SKM-1 treated with dmso at 0.1 percent for 144 hours (cell line): Measurements from ENCODE around the gene DLG1.

Experiments
- DNase-seq: peaks from one replicate; lab custom pipeline; 2025; ENCODE audit not compliant: unreplicated experiment; lab: John Stamatoyannopoulos, UW

DLG1 gene

DNA sequence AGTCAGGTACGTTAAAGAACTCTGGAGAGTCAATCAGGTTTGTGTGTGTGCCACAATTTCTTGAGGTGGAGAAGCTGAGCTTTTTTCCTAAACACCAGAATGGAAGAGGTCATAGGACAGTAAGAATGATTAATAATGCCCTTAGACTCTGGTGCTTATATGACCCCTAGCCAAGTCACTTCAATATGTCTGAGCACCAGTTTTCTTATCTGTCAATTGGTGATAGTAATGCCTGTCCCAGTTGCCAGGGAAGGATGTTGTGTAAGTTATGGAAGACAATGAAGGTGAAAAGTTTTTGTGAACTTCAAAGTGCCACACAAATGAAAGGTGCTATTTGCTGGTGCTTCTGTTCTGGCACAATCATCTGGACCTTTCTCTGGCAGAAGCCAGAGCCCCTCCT, 22.2 kb upstream of the DLG1 start:
- DNase-seq, result no peak

GRCh38 chr3:197317250-197317963, 19.0 kb upstream of the DLG1 start:
- DNase-seq, result no peak

GRCh38 chr3:197312431-197312830, 14.0 kb upstream of the DLG1 start:
- no peak for DNase-seq

GRCh38 chr3:197311591-197311990, 13.2 kb upstream of the DLG1 start:
- no peak for DNase-seq

- no peak for DNase-seq
Measured at GRCh38 chr3:197309528-197310361, 11.3 kb upstream of the DLG1 start.

DNA sequence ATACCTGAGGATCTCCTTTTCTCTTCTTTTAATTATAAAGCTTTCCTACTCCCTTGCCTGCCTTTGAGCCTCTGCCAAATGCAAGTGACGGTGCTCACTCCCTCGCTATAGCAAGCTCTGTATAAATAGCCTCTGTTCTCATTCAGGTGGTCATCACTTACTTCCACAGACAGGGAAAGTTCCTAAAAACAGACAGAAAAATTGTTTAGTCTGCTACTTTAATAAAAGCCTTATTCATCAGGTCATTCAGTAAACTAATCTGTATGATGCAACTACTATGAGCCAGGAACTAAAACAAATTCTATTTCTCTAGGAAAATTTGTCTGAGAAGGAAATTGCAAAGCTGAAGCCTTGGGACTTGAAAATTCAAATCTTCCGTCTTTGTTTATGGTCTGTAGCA, 10.2 kb upstream of the DLG1 start:
- no peak for DNase-seq

- DNase-seq, result no peak
Measured at GRCh38 chr3:197306374-197307086, 8.1 kb upstream of the DLG1 start.

GRCh38 chr3:197305854-197306253, 7.4 kb upstream of the DLG1 start:
- no peak for DNase-seq

- DNase-seq, result no peak
Measured at GRCh38 chr3:197303452-197303851, 5.0 kb upstream of the DLG1 start.

- peak; percentile 31 for DNase-seq
Measured at GRCh38 chr3:197302696-197303341, 4.4 kb upstream of the DLG1 start.

- no peak for DNase-seq
Measured at GRCh38 chr3:197302033-197302432, 3.6 kb upstream of the DLG1 start.

DNA sequence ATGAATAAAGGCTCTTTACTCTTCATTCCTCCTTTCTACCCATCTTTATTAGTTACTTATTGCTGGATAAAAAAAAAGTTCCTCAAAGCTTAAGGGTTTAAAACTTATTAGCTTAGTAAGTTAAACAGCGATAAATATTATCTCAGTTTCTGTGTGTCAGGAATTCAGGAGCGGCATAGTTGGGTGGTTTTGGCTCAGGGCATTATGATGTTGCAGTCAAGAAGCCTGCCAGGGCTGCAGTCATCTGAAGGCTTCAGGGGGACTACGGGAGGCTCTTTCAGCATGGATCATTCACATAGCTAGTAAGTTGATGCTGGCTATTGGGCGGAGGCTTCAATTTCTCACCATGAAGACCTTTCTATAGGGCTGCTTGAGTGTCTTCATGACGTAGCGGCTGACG, 1.9 kb upstream of the DLG1 start:
- no peak for DNase-seq

- no peak for DNase-seq
Measured at GRCh38 chr3:197298945-197299854, 788 bp upstream of the DLG1 start.

- DNase-seq, result peak; percentile 81
Measured at GRCh38 chr3:197297476-197298340, 704 bp downstream of the DLG1 start.

DNA sequence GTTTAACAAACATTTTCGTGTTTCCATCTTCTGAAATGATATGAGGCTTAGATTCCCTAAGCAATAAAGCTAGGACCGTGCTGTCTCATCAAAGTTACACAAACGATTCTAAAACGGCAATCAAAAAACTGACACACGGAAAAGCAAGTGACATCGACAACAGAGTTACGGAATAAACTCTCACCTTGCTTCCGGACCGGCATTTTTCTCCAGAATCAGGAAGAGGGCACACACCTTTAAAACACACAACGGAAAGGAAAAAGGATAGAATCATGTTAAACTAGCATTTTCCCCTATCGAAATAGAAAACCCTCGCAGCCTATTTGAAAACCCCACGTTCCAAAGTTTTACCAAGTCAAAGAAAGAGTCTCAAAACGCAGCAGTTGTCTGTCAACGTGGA, 1.4 kb downstream of the DLG1 start:
- DNase-seq, result no peak

GRCh38 chr3:197296545-197296944, 1.9 kb downstream of the DLG1 start:
- DNase-seq, result no peak

GRCh38 chr3:197295871-197296270, 2.5 kb downstream of the DLG1 start:
- DNase-seq, result no peak

- DNase-seq, result no peak
Measured at GRCh38 chr3:197293605-197294237, 4.7 kb downstream of the DLG1 start.

GRCh38 chr3:197292648-197293047, 5.8 kb downstream of the DLG1 start:
- no peak for DNase-seq
